H9 (cell line): ENCODE data around the gene PGA4. TPM values are rescaled to one million over a fixed set of nuclear protein-coding genes. Genes with fewer than 3 reads are reported as not detected.
A peak's percentile ranks its signal among the peaks of the same experiment; 100 is the strongest.

Experiments
- DNase-seq: peaks from one replicate; pipeline ENCODE4 v3.0.0-alpha.2; 2017
- H2AFZ ChIP-seq: one replicate; pipeline ENCODE4 v1.6.1; 2013; ENCODE audit warnings: mild to moderate bottlenecking, low read length, control low read depth, moderate library complexity
- H2AK5ac ChIP-seq: 2 replicates; pipeline ENCODE4 v1.6.1; 2013; ENCODE audit warnings: low read length, control low read depth, mixed read lengths; ENCODE audit not compliant: insufficient read length
- H2BK120ac ChIP-seq: one replicate; pipeline ENCODE4 v1.6.1; 2013; ENCODE audit warnings: low read depth, mild to moderate bottlenecking, low read length, control low read depth, inconsistent platforms; ENCODE audit not compliant: poor library complexity, severe bottlenecking
- H2BK12ac ChIP-seq: 2 replicates; pipeline ENCODE4 v1.6.1; 2013; ENCODE audit warnings: low read length, control low read depth, mixed read lengths, low read depth; ENCODE audit not compliant: insufficient read length
- H2BK15ac ChIP-seq: 2 replicates; pipeline ENCODE4 v1.6.1; 2013; ENCODE audit warnings: low read depth, low read length, control low read depth
- H2BK20ac ChIP-seq: one replicate; pipeline ENCODE4 v1.6.1; 2013; ENCODE audit warnings: low read depth, mild to moderate bottlenecking, low read length, control low read depth, inconsistent platforms; ENCODE audit not compliant: poor library complexity, severe bottlenecking
- H2BK5ac ChIP-seq: 2 replicates; pipeline ENCODE4 v1.6.1; 2013; ENCODE audit warnings: low read length, control low read depth, mixed read lengths; ENCODE audit not compliant: insufficient read length
- H3K14ac ChIP-seq: 2 replicates; pipeline ENCODE4 v1.6.1; 2013; ENCODE audit warnings: low read length, control low read depth; ENCODE audit not compliant: insufficient read depth
- H3K18ac ChIP-seq: 2 replicates; pipeline ENCODE4 v1.6.1; 2013; ENCODE audit warnings: low read depth, mild to moderate bottlenecking, mixed read lengths, low read length, control low read depth; ENCODE audit not compliant: insufficient read length
- H3K23ac ChIP-seq: 2 replicates; pipeline ENCODE4 v1.6.1; 2013; ENCODE audit warnings: low read length, control low read depth, mixed read lengths, low read depth; ENCODE audit not compliant: insufficient read length
- H3K23me2 ChIP-seq: 2 replicates; pipeline ENCODE4 v1.6.1; 2013; ENCODE audit warnings: low read depth, mild to moderate bottlenecking, mixed read lengths, low read length, control low read depth; ENCODE audit not compliant: insufficient read length, poor library complexity, severe bottlenecking
- H3K27ac ChIP-seq: 2 replicates; pipeline ENCODE4 v1.5.1; 2013; ENCODE audit warnings: low read length, control low read depth, mixed read lengths, low read depth; ENCODE audit not compliant: insufficient read length
- H3K27me3 ChIP-seq: 2 replicates; pipeline ENCODE4 v1.6.1; 2013; ENCODE audit warnings: low read length, control low read depth, inconsistent platforms; ENCODE audit not compliant: insufficient read depth
- H3K4ac ChIP-seq: 2 replicates; pipeline ENCODE4 v1.6.1; 2013; ENCODE audit warnings: low read depth, mild to moderate bottlenecking, control low read depth, inconsistent platforms, low read length, moderate library complexity
- H3K4me1 ChIP-seq: 2 replicates; pipeline ENCODE4 v1.6.1; 2013; ENCODE audit warnings: low read length, control low read depth, inconsistent platforms; ENCODE audit not compliant: insufficient read depth
- H3K4me2 ChIP-seq: 2 replicates; pipeline ENCODE4 v1.6.1; 2013; ENCODE audit warnings: low read length, control low read depth, mixed read lengths; ENCODE audit not compliant: insufficient read length, insufficient read depth
- H3K56ac ChIP-seq: 2 replicates; pipeline ENCODE4 v1.6.1; 2013; ENCODE audit warnings: low read depth, mild to moderate bottlenecking, mixed read lengths, low read length, control low read depth; ENCODE audit not compliant: insufficient read length
- H3K79me1 ChIP-seq: 2 replicates; pipeline ENCODE4 v1.6.1; 2013; ENCODE audit warnings: low read depth, mild to moderate bottlenecking, moderate library complexity, low read length, control low read depth, inconsistent platforms; ENCODE audit not compliant: insufficient read depth, poor library complexity, severe bottlenecking
- H3K79me2 ChIP-seq: 2 replicates; pipeline ENCODE4 v1.6.1; 2013; ENCODE audit warnings: low read length, control low read depth, inconsistent platforms; ENCODE audit not compliant: insufficient read depth
- H3K9ac ChIP-seq: 2 replicates; pipeline ENCODE4 v1.6.1; 2013; ENCODE audit warnings: low read length, control low read depth, mixed read lengths; ENCODE audit not compliant: insufficient read length; ENCODE audit errors: extremely low read depth
- H3K9me3 ChIP-seq: one replicate; pipeline ENCODE4 v1.6.1; 2013; ENCODE audit warnings: low read depth, low read length, inconsistent platforms; ENCODE audit not compliant: control insufficient read depth
- H3T11ph ChIP-seq: one replicate; pipeline ENCODE4 v1.6.1; 2013; ENCODE audit warnings: mild to moderate bottlenecking, low read length, control low read depth, inconsistent platforms
- H4K20me1 ChIP-seq: one replicate; pipeline ENCODE4 v1.6.1; 2013; ENCODE audit not compliant: control insufficient read depth, insufficient read length, insufficient read depth
- H4K5ac ChIP-seq: 2 replicates; pipeline ENCODE4 v1.6.1; 2013; ENCODE audit warnings: low read depth, mild to moderate bottlenecking, mixed read lengths, low read length, control low read depth; ENCODE audit not compliant: insufficient read length
- H4K8ac ChIP-seq: replicated peaks from 2 replicates; pipeline ENCODE4 v1.6.1; 2013; ENCODE audit warnings: low read length, control low read depth, mixed read lengths, low read depth; ENCODE audit not compliant: insufficient read length
- H4K91ac ChIP-seq: 2 replicates; pipeline ENCODE4 v1.6.1; 2013; ENCODE audit warnings: low read depth, mild to moderate bottlenecking, moderate library complexity, mixed read lengths, low read length, control low read depth; ENCODE audit not compliant: insufficient read length
- H3K27ac Mint-ChIP-seq, 3 experiments: 2 replicates in 2 of 3; 3 replicates in 1 of 3; pipeline ENCODE4 v1.8.0; 2020 to 2021; ENCODE audit warnings: mixed read lengths in 3 of 3, mild to moderate bottlenecking in 1 of 3, moderate library complexity in 1 of 3
- H3K27me3 Mint-ChIP-seq: 2 replicates; pipeline ENCODE4 v1.8.0; 2021; ENCODE audit warnings: low read depth, mild to moderate bottlenecking, moderate library complexity, mixed read lengths
- H3K36me3 Mint-ChIP-seq, 3 experiments: 2 replicates in 2 of 3; 3 replicates in 1 of 3; pipeline ENCODE4 v1.8.0; 2020 to 2021; ENCODE audit warnings: low read depth in 3 of 3, mixed read lengths in 3 of 3; ENCODE audit not compliant: insufficient read depth in 1 of 3
- H3K4me1 Mint-ChIP-seq, 2 experiments: 2 replicates each; pipeline ENCODE4 v1.8.0; 2020; ENCODE audit warnings: mixed read lengths in 2 of 2
- H3K4me3 Mint-ChIP-seq, 2 experiments: 2 replicates in 1 of 2; 3 replicates in 1 of 2; pipeline ENCODE4 v1.8.0; 2020 to 2021; ENCODE audit warnings: mild to moderate bottlenecking in 2 of 2, mixed read lengths in 2 of 2, moderate library complexity in 1 of 2
- H3K9me3 Mint-ChIP-seq, 2 experiments: 2 replicates in 1 of 2; 3 replicates in 1 of 2; pipeline ENCODE4 v1.8.0; 2020; ENCODE audit warnings: mild to moderate bottlenecking in 2 of 2, mixed read lengths in 2 of 2, moderate library complexity in 1 of 2
- CTCF ChIP-seq: fragments of 200-600 bp; sonication (generic); conservative IDR thresholded peaks from 3 replicates; pipeline ENCODE4 v1.8.0; 2021; ENCODE audit warnings: antibody characterized with exemption, mild to moderate bottlenecking
- whole genome bisulfite sequencing: extraction: QIAGEN DNeasy Blood & Tissue Kit; methylation state at CpG from one replicate; pipeline ENCODE4 v1.1.7; 2013; ENCODE audit warnings: missing lambda C conversion rate, low lambda C conversion rate, mixed read lengths; ENCODE audit not compliant: insufficient read length; ENCODE audit errors: extremely low coverage; 5-methylcytosine and 5-hydroxymethylcytosine counted together
- total RNA-seq: library from RNA; stranded (reverse); gene quantifications from 2 replicates; pipeline ENCODE4 v1.2.1, GENCODE V29; 2021

The PGA4 gene
- total RNA-seq, 1 experiment from 2014 or later: not detected

GRCh38 chr11:61254403-61255025 lies 32.4 kb downstream of the PGA4 start:
- TF ChIP-seq CTCF: peak; percentile 91
- no peak overlapping the region for H4K91ac ChIP-seq
- no peak overlapping the region for H2BK12ac ChIP-seq
- no peaks in the 10 kb centered on the region for H3K9me3 Mint-ChIP-seq
- no peaks in the 10 kb centered on the region for H3K4me1 ChIP-seq
- H3K36me3 Mint-ChIP-seq: peaks cover 0 to 2% (median 0%) of the 10 kb centered on the region in 3 experiments; a peak in 2 of 7 replicates
- peak; percentile 86 for DNase-seq
- H3K4ac ChIP-seq: no peak overlapping the region
- no peaks in the 10 kb centered on the region for H3K79me1 ChIP-seq
- H2BK5ac ChIP-seq: no peak overlapping the region
- H3K18ac ChIP-seq: no peak overlapping the region
- no peak overlapping the region for H2AFZ ChIP-seq
- no peak overlapping the region for H4K8ac ChIP-seq
- no peaks in the 10 kb centered on the region; the same call in 1 of the 2 replicates for H3K27me3 Mint-ChIP-seq
- no peak overlapping the region for H3K56ac ChIP-seq
- H2BK20ac ChIP-seq: no peak overlapping the region
- H3K9ac ChIP-seq: no peak overlapping the region
- H3K4me1 Mint-ChIP-seq: peaks cover 0 to 3% of the 10 kb centered on the region in 2 experiments; a peak in 1 of 4 replicates
- H3K27ac ChIP-seq: no peak overlapping the region
- no peaks in the 10 kb centered on the region for H3K27me3 ChIP-seq
- no peak overlapping the region for H4K5ac ChIP-seq
- H3K4me3 Mint-ChIP-seq: no peak overlapping the region
- no peak overlapping the region for H3K23ac ChIP-seq
- no peaks in the 10 kb centered on the region for H3K23me2 ChIP-seq
- H2AK5ac ChIP-seq: no peak overlapping the region
- H3T11ph ChIP-seq: no peak overlapping the region
- no peak overlapping the region for H3K27ac Mint-ChIP-seq
- no peaks in the 10 kb centered on the region for H4K20me1 ChIP-seq
- no peaks in the 10 kb centered on the region for H3K9me3 ChIP-seq
- no peaks in the 10 kb centered on the region for H3K79me2 ChIP-seq
- no CpG with 5 or more reads among the region's 12 CpGs for WGBS
- H2BK120ac ChIP-seq: no peak overlapping the region
- no peak overlapping the region for H3K4me2 ChIP-seq
- no peak overlapping the region for H2BK15ac ChIP-seq
- no peak overlapping the region for H3K14ac ChIP-seq
